Loucy (cell line): ENCODE results near the gene DNAI1.

Source experiments
- H2AFZ ChIP-seq: fragments of 200-600 bp; sonication (generic); 2 replicates; pipeline ENCODE4 v1.6.0; 2016; ENCODE audit warnings: antibody characterized with exemption, mild to moderate bottlenecking, low read length, moderate library complexity
- H3F3A ChIP-seq: fragments of 200-600 bp; 2 replicates; pipeline ENCODE4 v1.6.0; 2016; ENCODE audit warnings: antibody characterized with exemption, low read depth, mild to moderate bottlenecking
- H3K27me3 ChIP-seq: fragments of 200-600 bp; sonication (generic); 2 replicates; pipeline ENCODE4 v1.6.1; 2014; ENCODE audit warnings: low read length, mild to moderate bottlenecking; ENCODE audit not compliant: insufficient read depth, poor library complexity, severe bottlenecking
- H3K36me3 ChIP-seq: fragments of 200-600 bp; sonication (generic); 2 replicates; pipeline ENCODE4 v1.6.1; 2016; ENCODE audit warnings: low read length; ENCODE audit not compliant: insufficient read depth
- H3K4me1 ChIP-seq: fragments of 200-600 bp; sonication (generic); 2 replicates; pipeline ENCODE4 v1.5.1; 2014; ENCODE audit warnings: low read length, mild to moderate bottlenecking; ENCODE audit not compliant: insufficient read depth, poor library complexity, severe bottlenecking
- H3K4me2 ChIP-seq: fragments of 200-600 bp; sonication (generic); 2 replicates; pipeline ENCODE4 v1.6.0; 2014; ENCODE audit warnings: antibody characterized with exemption, low read length, low read depth, mild to moderate bottlenecking; ENCODE audit not compliant: poor library complexity, severe bottlenecking
- H3K4me3 ChIP-seq: fragments of 200-600 bp; sonication (generic); 2 replicates; pipeline ENCODE4 v1.5.1; 2014; ENCODE audit warnings: low read length, mild to moderate bottlenecking, mixed read lengths; ENCODE audit not compliant: poor library complexity, severe bottlenecking
- H3K79me2 ChIP-seq: fragments of 200-600 bp; sonication (generic); 2 replicates; pipeline ENCODE4 v1.6.1; 2014; ENCODE audit warnings: low read length; ENCODE audit not compliant: insufficient read depth
- H3K9ac ChIP-seq: fragments of 200-600 bp; sonication (generic); 2 replicates; pipeline ENCODE4 v1.6.0; 2014; ENCODE audit warnings: mild to moderate bottlenecking, low read depth, low read length, moderate library complexity; ENCODE audit not compliant: poor library complexity, severe bottlenecking
- H3K9me2 ChIP-seq: fragments of 200-600 bp; sonication (generic); replicated peaks from 2 replicates; pipeline ENCODE4 v1.6.1; 2016; ENCODE audit warnings: low read depth, low read length, mixed read lengths
- H3K9me3 ChIP-seq: fragments of 200-600 bp; sonication (generic); 2 replicates; pipeline ENCODE4 v1.6.1; 2014; ENCODE audit warnings: mild to moderate bottlenecking, antibody characterized with exemption, low read length, low read depth; ENCODE audit not compliant: insufficient read depth
- H4K20me1 ChIP-seq: fragments of 200-600 bp; sonication (generic); 2 replicates; pipeline ENCODE4 v1.6.0; 2014; ENCODE audit warnings: antibody characterized with exemption, low read length, mild to moderate bottlenecking; ENCODE audit not compliant: insufficient read depth, poor library complexity, severe bottlenecking
- CTCF ChIP-seq: fragments of 200-600 bp; sonication (generic); conservative IDR thresholded peaks from 2 replicates; pipeline ENCODE4 v1.5.1; 2014; ENCODE audit warnings: mild to moderate bottlenecking, antibody characterized with exemption, low read length
- EZH2phosphoT487 ChIP-seq: fragments of 200-600 bp; IDR thresholded peaks from 2 replicates; pipeline ENCODE4 v1.6.1; 2018; ENCODE audit warnings: antibody characterized with exemption, mild to moderate bottlenecking, moderate library complexity, borderline replicate concordance

The DNAI1 gene

GRCh38 chr9:34551751-34552605, 93.4 kb downstream of the DNAI1 start:
- no peak overlapping the region for H3K4me3 ChIP-seq
- H3K9me3 ChIP-seq, result no peaks in the 10 kb centered on the region
- no peak overlapping the region for H3K9ac ChIP-seq
- no peaks in the 10 kb centered on the region for H4K20me1 ChIP-seq
- no peaks in the 10 kb centered on the region for H3F3A ChIP-seq
- no peaks in the 10 kb centered on the region for H3K4me1 ChIP-seq
- no peaks in the 10 kb centered on the region for H3K36me3 ChIP-seq
- TF ChIP-seq EZH2phosphoT487, result no peak
- no peak for TF ChIP-seq CTCF
- no peaks in the 10 kb centered on the region for H3K27me3 ChIP-seq
- no peak overlapping the region for H3K4me2 ChIP-seq
- H3K79me2 ChIP-seq, result no peaks in the 10 kb centered on the region
- no peak overlapping the region for H2AFZ ChIP-seq
- H3K9me2 ChIP-seq, result no peaks in the 10 kb centered on the region

- Histone ChIP-seq H3F3A (no peaks in the 10 kb centered on the region), H3K27me3 (no peaks in the 10 kb centered on the region), H3K4me2 (no peak overlapping the region), H3K9me2 (no peaks in the 10 kb centered on the region), H4K20me1 (no peaks in the 10 kb centered on the region), H2AFZ (no peak overlapping the region), H3K4me3 (no peak overlapping the region), H3K36me3 (no peaks in the 10 kb centered on the region), H3K4me1 (no peaks in the 10 kb centered on the region), H3K79me2 (no peaks in the 10 kb centered on the region), H3K9me3 (no peaks in the 10 kb centered on the region), H3K9ac (no peak overlapping the region)
- TF ChIP-seq EZH2phosphoT487 (no peak), CTCF (no peak)
Measured at GRCh38 chr9:34552606-34552981, 94.0 kb downstream of the DNAI1 start.

- no peak for TF ChIP-seq EZH2phosphoT487
- TF ChIP-seq CTCF, result no peak
- no peaks in the 10 kb centered on the region for H3K9me2 ChIP-seq
- no peak overlapping the region for H3K4me3 ChIP-seq
Measured at GRCh38 chr9:34552986-34553385, 94.4 kb downstream of the DNAI1 start.

More at GRCh38 chr9:34552986-34553385, 94.4 kb downstream of the DNAI1 start:
- no peak overlapping the region for H3K9ac ChIP-seq
- H4K20me1 ChIP-seq, result no peaks in the 10 kb centered on the region
- no peaks in the 10 kb centered on the region for H3K79me2 ChIP-seq
- H3F3A ChIP-seq, result no peaks in the 10 kb centered on the region
- H3K4me2 ChIP-seq, result no peak overlapping the region
- no peaks in the 10 kb centered on the region for H3K36me3 ChIP-seq
- no peak overlapping the region for H2AFZ ChIP-seq
- no peaks in the 10 kb centered on the region for H3K4me1 ChIP-seq
- no peaks in the 10 kb centered on the region for H3K27me3 ChIP-seq
- no peaks in the 10 kb centered on the region for H3K9me3 ChIP-seq
